ENCODE results near the gene KCTD21.
"Not testable (repeated sequence)": the region's sequence is repeated elsewhere in the genome, so short reads cannot be mapped to it uniquely, and the experiment has no call there.

KCTD21 gene

DNA sequence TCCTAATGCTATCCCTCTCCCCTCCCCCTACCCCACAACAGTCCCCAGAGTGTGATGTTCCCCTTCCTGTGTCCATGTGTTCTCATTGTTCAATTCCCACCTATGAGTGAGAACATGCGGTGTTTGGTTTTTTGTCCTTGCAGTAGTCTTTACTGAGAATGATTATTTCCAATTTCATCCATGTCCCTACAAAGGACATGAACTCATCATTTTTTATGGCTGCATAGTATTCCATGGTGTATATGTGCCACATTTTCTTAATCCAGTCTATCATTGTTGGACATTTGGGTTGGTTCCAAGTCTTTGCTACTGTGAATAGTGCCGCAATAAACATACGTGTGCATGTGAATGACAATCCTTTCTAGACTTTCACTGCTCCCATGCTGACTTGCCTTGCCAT, 12.6 kb downstream of the KCTD21 start:
- DNase-seq (ENCODE audit: low spot score), result not testable (repeated sequence)

DNA sequence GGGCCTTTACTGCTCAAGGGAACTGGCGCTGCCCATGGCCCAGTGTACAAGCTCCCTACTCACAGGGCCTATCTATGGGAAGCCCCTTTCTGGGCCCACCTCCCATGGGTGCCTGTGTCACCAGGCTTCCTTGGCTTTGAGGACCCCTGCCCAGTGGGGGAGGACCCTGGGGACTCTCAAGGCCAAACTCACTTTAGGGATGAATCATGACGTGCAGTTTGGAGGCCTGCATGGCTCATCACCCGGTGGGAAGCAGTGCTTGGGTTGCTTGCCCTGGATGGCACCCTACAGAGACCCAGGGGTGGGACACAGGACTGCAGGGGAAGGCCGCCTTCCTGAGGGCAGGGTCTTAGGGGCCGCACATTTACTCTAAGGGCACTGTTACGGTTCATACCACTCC, 16.5 kb downstream of the KCTD21 start:
- DNase-seq (ENCODE audit: low spot score), result no peak

DNA sequence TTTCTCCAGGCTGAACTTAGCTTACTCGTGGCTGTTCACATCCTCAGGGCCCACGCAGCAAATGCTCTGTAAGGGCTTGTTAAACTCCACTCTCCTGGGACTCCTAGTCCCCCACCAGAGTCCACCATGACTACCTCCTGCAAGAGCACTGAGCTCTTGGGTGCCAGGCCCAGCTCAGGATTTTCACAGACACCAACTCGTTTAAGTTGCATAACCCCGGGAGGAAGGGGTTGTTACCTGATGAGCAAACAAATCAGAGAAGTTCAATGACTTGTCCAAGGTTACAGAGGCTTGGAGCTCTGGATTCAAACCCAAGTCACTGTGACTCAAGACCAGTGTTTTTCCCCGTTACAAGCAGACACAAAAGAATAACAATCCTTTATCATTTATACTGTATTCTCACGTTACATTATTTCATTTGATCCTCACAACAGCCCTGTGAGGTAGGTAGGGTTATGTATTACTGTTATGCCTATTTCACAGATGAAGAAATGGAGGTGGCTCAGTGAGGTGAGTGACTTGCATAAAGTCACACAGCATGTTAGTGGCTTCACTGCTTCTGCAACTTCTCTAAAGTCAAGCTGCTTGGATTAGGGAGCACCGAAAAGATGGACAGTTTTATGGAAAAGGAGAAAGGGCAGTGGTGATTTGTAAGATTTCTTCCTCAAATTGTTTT, 17.4 kb downstream of the KCTD21 start:
- DNase-seq (ENCODE audit: low spot score), result no peak

DNA sequence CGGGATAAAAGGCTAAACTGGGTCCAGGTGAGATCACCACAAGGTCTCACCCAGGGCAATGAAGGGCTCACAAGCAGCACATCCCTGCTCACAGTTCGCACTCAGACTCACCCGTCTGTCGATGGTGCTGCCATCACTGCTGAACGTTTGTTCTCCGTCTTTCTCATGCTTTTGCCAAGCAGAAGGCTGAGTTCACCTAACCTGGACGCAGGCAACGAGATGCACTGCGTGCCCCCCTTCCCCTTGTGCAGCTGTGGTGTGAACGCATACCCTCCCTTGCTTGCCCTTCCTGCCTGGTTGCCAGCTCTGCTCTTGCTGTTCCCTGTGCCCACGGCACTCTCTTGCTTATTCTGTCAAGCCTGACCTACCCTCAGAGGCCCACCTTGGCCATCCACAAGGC, 18.0 kb downstream of the KCTD21 start:
- no peak for DNase-seq (ENCODE audit: low spot score)

DNA sequence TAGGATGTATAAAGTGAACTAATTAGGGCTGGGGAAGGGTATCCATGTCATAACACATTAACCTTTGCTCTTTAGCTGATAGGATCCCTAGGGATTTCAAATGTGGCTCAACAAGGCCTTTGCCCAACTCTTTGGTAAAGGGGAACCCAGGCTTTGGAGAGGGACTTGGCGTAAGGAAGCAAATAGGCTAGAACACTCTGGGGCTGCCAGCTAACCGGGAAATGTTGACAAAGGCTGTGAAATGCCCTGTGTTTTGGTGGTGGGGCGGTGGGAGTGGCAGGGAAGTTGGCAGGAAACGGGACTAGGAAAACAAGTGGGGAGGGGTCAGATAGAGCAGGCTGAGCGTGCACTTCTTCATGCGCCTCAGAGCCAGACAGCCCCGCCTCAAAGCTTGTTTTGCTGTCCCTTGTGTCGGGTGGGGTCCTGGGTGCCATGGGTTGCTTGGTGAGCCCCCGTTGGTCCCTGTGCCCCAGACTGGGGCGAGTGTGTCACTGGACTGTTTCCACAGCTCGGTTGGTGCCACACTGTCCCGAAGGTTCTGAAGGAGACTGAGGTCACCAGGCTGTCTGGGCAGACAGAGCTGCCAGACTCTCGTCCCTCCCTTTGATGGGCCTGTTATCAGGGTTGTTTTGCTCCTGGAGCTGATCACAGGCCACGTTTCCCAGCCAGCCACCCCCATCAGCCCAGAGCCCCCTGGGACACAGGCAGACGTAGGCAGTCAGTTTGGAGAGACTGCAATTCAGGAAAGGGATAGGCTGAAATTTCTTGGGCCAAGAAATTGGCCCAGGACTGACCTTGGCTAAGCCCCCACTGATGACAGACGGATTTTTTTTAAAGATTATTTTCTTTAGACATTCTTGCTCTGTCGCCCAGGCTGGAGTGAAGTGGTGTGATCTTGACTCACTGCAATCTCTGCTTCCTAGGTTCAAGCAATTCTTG, 19.6 kb downstream of the KCTD21 start:
- DNase-seq (ENCODE audit: low spot score), result no peak

GRCh38 chr11:78166855-78167469, 21.5 kb downstream of the KCTD21 start:
- no peak for DNase-seq (ENCODE audit: low spot score)

DNA sequence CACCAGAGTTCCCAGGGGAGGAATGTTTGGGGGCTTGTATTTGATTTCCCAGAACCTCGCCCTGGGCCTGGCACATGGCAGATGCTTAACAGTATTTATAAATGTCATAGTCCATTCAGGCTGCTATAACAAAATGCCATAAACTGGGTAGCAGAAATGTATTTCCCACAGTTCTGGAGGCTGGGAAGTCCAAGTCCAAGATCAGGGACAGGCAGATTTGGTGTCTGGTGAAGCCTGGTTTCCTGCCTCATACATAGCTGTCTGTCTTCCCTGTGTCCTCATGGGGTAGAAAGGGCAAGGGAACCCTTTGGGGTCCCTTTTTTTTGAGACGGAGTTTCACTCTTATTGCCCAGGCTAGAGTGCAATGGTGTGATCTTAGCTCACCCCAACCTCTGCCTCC, 24.0 kb downstream of the KCTD21 start:
- no peak for DNase-seq (ENCODE audit: low spot score)

DNA sequence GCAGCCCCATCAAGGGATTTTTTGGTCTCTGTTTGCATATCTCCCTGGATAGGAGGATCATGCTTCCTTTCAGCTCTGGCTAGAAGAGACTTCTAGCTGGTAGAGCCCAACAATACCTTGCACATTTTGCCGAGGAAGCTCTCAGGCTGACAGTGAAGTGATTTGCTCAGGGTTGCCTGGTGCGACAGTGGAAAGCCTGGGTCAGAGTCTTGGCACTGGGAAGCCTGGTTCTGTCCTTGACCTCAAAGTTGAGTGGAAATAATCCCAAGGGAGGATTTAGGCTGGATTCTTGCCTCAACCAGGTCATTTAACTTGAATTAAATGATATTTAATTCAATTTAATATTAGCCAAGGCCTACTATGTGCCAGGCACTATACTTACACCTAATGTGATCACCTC, 24.6 kb downstream of the KCTD21 start:
- no peak for DNase-seq (ENCODE audit: low spot score)

GRCh38 chr11:78161962-78162371, 26.5 kb downstream of the KCTD21 start:
- no peak for DNase-seq (ENCODE audit: low spot score)

DNA sequence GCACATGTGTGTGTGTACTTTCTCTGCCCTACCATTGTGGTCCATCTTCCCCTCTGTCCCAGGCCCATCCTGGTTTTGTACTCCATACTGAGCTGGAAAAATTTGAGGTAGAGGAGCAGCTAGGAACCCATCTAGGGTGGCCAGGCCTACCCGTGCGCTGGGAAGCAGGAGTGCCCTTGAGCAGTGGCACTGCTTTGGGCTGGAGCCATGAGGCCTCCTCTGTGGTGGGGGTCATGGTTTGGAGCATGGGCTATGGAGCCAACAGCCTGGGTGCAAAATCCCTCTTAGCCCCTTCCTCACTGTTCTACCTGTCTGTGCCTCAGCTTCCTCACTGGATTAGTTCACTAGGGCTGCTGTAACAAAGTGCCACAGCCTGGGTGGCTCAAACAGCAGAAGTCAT, 27.1 kb downstream of the KCTD21 start:
- DNase-seq (ENCODE audit: low spot score), result no peak

DNA sequence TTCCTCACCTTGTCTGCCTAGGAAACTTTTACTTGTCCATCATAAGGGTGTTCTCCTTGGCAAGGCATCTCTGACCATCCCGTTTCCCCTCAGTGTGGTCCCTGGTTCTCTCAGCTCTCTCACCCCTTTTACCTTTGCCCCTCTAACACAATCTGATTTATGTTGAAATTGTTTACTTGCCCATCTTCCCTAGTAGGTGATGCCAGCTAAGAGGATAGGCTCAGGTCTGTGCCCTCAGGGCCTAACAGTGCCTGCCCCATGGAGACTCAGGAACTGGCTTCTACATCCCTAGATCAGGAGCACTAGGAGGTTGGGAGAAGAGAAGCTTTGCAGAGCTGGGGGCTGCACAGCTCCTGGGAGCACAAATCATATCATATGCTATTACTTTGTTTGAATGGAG, 27.9 kb downstream of the KCTD21 start:
- DNase-seq (ENCODE audit: low spot score), result no peak

- DNase-seq (ENCODE audit: low spot score), result no peak
Observed at GRCh38 chr11:78158987-78159652, 29.3 kb downstream of the KCTD21 start.

DNA sequence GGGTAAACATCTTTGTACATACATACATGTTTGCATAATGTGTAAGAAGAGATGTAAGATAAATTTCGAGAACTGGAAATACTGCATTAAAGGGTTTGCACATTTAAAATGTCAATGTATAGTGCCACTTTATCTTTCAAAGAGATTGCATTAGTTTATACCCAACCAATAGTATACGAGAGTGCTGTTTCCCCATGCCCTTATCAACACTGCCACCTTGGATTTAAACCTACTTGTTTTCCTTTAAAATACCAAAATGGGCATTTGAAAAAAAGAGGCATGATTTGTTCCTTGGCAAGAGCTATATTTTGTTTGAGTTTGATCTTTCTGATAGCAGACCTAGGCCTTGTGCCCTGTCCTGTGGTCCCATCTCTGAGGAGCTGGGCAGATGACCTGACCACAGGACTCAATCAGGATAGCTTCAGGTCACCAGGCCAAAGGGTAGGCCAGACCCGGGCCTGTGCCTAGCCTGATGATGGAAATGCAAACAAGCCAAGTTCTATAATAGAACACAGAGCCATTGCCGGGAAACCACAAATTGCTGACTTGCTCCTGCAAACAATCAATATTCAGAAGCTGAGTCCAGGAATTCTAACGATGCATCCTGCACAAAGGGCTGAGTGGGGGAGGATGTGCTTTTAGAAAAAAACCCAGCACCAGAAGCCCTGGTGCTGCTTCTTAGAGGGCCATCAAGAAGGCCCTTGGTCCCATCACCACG, 32.1 kb downstream of the KCTD21 start:
- no peak for DNase-seq (ENCODE audit: low spot score)

GRCh38 chr11:78151804-78152203, 36.6 kb downstream of the KCTD21 start:
- DNase-seq (ENCODE audit: low spot score), result no peak

GRCh38 chr11:78150754-78151153, 37.7 kb downstream of the KCTD21 start:
- no peak for DNase-seq (ENCODE audit: low spot score)

DNA sequence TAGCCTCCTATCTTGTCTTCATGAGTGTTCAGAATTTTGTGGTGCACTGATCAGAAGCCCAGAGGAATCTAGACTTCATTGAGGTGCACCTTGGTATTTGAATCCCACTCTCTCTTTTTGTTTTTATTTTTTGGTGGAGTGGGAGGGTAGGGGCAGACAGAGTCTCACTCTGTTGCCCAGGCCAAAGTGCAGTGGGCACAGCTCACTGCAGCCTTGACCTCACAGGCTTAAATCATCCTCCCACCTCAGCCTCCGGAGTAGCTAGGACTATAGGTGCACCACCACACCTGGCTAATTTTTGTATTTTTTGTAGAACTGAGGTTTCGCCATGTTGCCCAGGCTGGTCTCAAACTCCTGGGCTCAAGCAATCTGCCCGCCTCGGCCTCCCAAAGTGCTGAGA, 38.1 kb downstream of the KCTD21 start:
- DNase-seq (ENCODE audit: low spot score), result no peak

DNA sequence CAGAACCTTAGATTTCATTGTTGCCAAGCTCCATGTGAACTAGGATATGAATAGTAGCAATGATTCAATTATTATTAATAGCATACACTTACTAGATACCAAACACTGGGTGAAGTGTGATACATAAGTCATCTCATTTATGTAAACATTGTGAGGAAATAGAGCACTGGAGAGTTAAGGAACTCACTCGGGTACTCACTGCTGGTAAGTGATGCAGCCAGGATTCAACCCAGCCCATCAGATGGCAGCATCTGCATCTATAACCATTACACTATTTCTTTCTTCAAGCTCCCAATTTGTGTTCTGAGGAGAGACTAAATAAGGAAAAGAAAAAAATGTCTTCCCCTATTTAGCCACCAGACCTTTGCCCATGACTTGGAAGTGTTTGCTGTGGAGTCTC, 38.8 kb downstream of the KCTD21 start:
- peak; percentile 33 for DNase-seq (ENCODE audit: low spot score)

DNA sequence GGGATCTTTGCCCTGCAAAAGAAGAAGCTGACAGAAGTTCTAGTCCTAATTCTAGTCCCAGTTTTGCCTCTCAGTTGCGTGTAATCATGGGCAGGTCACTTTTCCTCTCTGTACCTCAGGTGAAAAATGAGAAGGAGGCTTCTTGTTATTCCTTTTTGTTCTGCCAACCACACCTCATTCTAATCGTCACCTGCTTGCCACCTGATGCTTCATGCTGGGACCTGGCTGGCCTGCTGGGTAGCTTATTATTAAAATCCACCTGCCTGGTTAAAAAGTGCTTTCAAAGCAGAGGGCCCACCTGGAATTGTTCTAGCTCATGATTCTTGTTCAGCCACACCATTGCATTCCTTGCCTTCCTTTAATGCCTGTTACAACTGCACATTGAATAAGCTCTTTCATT, 40.6 kb downstream of the KCTD21 start:
- DNase-seq (ENCODE audit: low spot score), result no peak

- DNase-seq (ENCODE audit: low spot score), result no peak
Observed at GRCh38 chr11:78145511-78146025, 42.9 kb downstream of the KCTD21 start.

DNA sequence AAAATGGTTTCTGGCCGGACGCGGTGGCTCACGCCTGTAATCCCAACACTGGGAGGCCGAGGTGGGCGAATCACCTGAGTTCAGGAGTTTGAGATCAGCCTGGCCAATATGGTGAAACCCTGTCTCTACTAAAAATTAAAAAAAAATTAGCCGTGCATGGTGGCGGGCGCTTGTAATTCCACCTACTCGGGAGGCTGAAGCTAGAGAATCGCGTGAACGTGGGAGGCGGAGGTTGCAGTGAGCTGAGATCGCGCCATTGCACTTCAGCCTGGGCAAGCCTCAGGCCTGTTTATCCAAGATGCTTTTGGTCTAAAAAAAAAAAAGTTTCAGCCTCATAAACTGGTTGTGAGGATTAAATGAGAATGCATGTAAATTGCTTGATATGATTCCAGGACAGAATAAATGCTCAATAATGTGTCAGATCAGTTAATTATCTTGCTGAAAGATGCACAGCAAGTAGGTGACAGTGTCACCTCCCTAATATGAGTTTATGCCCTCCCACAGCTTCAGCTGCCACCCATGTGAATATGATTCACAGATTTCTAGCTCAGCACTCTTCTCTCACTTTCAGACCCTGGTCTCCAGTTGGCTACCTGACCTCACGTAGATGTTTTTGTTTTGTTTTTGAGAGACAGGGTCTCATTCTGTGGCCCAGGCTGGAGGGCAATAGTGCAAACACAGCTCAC, 47.9 kb downstream of the KCTD21 start:
- peak; percentile 63 for DNase-seq (ENCODE audit: low spot score)
